ENCODE results near the gene ZNF281. TPM values are rescaled to one million over a fixed set of nuclear protein-coding genes. Genes with fewer than 3 reads are reported as not detected.

ZNF281 gene
- total RNA-seq, 1 experiment from 2014 or later, result 43.0 TPM

- H3K4me3 ChIP-seq (ENCODE audit: insufficient read depth, low read depth, low read length), result no peak overlapping the region
- no peaks in the 10 kb centered on the region for H3K27me3 ChIP-seq (ENCODE audit: control insufficient read depth, insufficient read depth, low read length)
- H3K36me3 ChIP-seq (replicated peaks; ENCODE audit: control insufficient read depth, insufficient read depth, low read length), result no peaks in the 10 kb centered on the region
- DNase-seq, result no peak
These were observed 21.0 kb downstream of the ZNF281 start for GRCh38 chr1:200388791-200389190.

- Histone ChIP-seq H3K4me3 (ENCODE audit: insufficient read depth, low read depth, low read length) (no peak overlapping the region), H3K36me3 (replicated peaks; ENCODE audit: control insufficient read depth, insufficient read depth, low read length) (no peaks in the 10 kb centered on the region), H3K27me3 (ENCODE audit: control insufficient read depth, insufficient read depth, low read length) (no peaks in the 10 kb centered on the region)
- no peak for DNase-seq
These were observed 23.4 kb downstream of the ZNF281 start for GRCh38 chr1:200386416-200386815.

- H3K36me3 ChIP-seq (replicated peaks; ENCODE audit: control insufficient read depth, insufficient read depth, low read length), result no peaks in the 10 kb centered on the region
- H3K27me3 ChIP-seq (ENCODE audit: control insufficient read depth, insufficient read depth, low read length), result no peaks in the 10 kb centered on the region
- H3K4me3 ChIP-seq (ENCODE audit: insufficient read depth, low read depth, low read length), result no peak overlapping the region
- no peak for DNase-seq
These were observed 24.9 kb downstream of the ZNF281 start for GRCh38 chr1:200384818-200385390.

GRCh38 chr1:200381256-200381984 is 28.4 kb downstream of the ZNF281 start:
- no peaks in the 10 kb centered on the region for H3K36me3 ChIP-seq (replicated peaks; ENCODE audit: control insufficient read depth, insufficient read depth, low read length)
- H3K27me3 ChIP-seq (ENCODE audit: control insufficient read depth, insufficient read depth, low read length), result no peaks in the 10 kb centered on the region
- no peak overlapping the region for H3K4me3 ChIP-seq (ENCODE audit: insufficient read depth, low read depth, low read length)
- DNase-seq, result no peak

- no peak for DNase-seq
- H3K36me3 ChIP-seq (replicated peaks; ENCODE audit: control insufficient read depth, insufficient read depth, low read length), result no peaks in the 10 kb centered on the region
- no peak overlapping the region for H3K4me3 ChIP-seq (ENCODE audit: insufficient read depth, low read depth, low read length)
- H3K27me3 ChIP-seq (ENCODE audit: control insufficient read depth, insufficient read depth, low read length), result no peaks in the 10 kb centered on the region
These were observed 29.2 kb downstream of the ZNF281 start for GRCh38 chr1:200380589-200381021.

GRCh38 chr1:200379940-200380588 is 29.8 kb downstream of the ZNF281 start:
- DNase-seq, result no peak
- no peaks in the 10 kb centered on the region for H3K36me3 ChIP-seq (replicated peaks; ENCODE audit: control insufficient read depth, insufficient read depth, low read length)
- no peaks in the 10 kb centered on the region for H3K27me3 ChIP-seq (ENCODE audit: control insufficient read depth, insufficient read depth, low read length)
- H3K4me3 ChIP-seq (ENCODE audit: insufficient read depth, low read depth, low read length), result no peak overlapping the region

- H3K4me3 ChIP-seq (ENCODE audit: insufficient read depth, low read depth, low read length), result no peak overlapping the region
- H3K36me3 ChIP-seq (replicated peaks; ENCODE audit: control insufficient read depth, insufficient read depth, low read length), result no peaks in the 10 kb centered on the region
- no peak for DNase-seq
- H3K27me3 ChIP-seq (ENCODE audit: control insufficient read depth, insufficient read depth, low read length), result no peaks in the 10 kb centered on the region
These were observed 30.4 kb downstream of the ZNF281 start for GRCh38 chr1:200379432-200379757.

GRCh38 chr1:200378096-200378495 is 31.7 kb downstream of the ZNF281 start:
- no peaks in the 10 kb centered on the region for H3K27me3 ChIP-seq (ENCODE audit: control insufficient read depth, insufficient read depth, low read length)
- no peak for DNase-seq
- H3K36me3 ChIP-seq (replicated peaks; ENCODE audit: control insufficient read depth, insufficient read depth, low read length), result no peaks in the 10 kb centered on the region
- H3K4me3 ChIP-seq (ENCODE audit: insufficient read depth, low read depth, low read length), result no peak overlapping the region

GRCh38 chr1:200376528-200376927 is 33.3 kb downstream of the ZNF281 start:
- H3K27me3 ChIP-seq (ENCODE audit: control insufficient read depth, insufficient read depth, low read length), result no peaks in the 10 kb centered on the region
- H3K36me3 ChIP-seq (replicated peaks; ENCODE audit: control insufficient read depth, insufficient read depth, low read length), result no peaks in the 10 kb centered on the region
- DNase-seq, result no peak
- no peak overlapping the region for H3K4me3 ChIP-seq (ENCODE audit: insufficient read depth, low read depth, low read length)

- Histone ChIP-seq H3K36me3 (replicated peaks; ENCODE audit: control insufficient read depth, insufficient read depth, low read length) (no peaks in the 10 kb centered on the region), H3K27me3 (ENCODE audit: control insufficient read depth, insufficient read depth, low read length) (no peaks in the 10 kb centered on the region), H3K4me3 (ENCODE audit: insufficient read depth, low read depth, low read length) (no peak overlapping the region)
- DNase-seq, result no peak
These were observed 35.1 kb downstream of the ZNF281 start for GRCh38 chr1:200374569-200375295.

GRCh38 chr1:200373811-200374231 is 36.0 kb downstream of the ZNF281 start:
- Histone ChIP-seq H3K36me3 (replicated peaks; ENCODE audit: control insufficient read depth, insufficient read depth, low read length) (no peaks in the 10 kb centered on the region), H3K27me3 (ENCODE audit: control insufficient read depth, insufficient read depth, low read length) (no peaks in the 10 kb centered on the region), H3K4me3 (ENCODE audit: insufficient read depth, low read depth, low read length) (peak overlapping the region; percentile 2)
- peak; percentile 37 for DNase-seq

GRCh38 chr1:200372885-200373181 is 37.0 kb downstream of the ZNF281 start:
- H3K36me3 ChIP-seq (replicated peaks; ENCODE audit: control insufficient read depth, insufficient read depth, low read length), result no peaks in the 10 kb centered on the region
- DNase-seq, result no peak
- no peaks in the 10 kb centered on the region for H3K27me3 ChIP-seq (ENCODE audit: control insufficient read depth, insufficient read depth, low read length)
- no peak overlapping the region for H3K4me3 ChIP-seq (ENCODE audit: insufficient read depth, low read depth, low read length)

- Histone ChIP-seq H3K4me3 (ENCODE audit: insufficient read depth, low read depth, low read length) (no peak overlapping the region), H3K36me3 (replicated peaks; ENCODE audit: control insufficient read depth, insufficient read depth, low read length) (no peaks in the 10 kb centered on the region), H3K27me3 (ENCODE audit: control insufficient read depth, insufficient read depth, low read length) (no peaks in the 10 kb centered on the region)
- no peak for DNase-seq
These were observed 37.5 kb downstream of the ZNF281 start for GRCh38 chr1:200372095-200372884.

GRCh38 chr1:200369706-200370105 is 40.1 kb downstream of the ZNF281 start:
- DNase-seq, result no peak

More at GRCh38 chr1:200369706-200370105, 40.1 kb downstream of the ZNF281 start:
- H3K27me3 ChIP-seq (ENCODE audit: control insufficient read depth, insufficient read depth, low read length), result no peaks in the 10 kb centered on the region
- peaks cover 4% of the 10 kb centered on the region; the same call in 1 of the 2 replicates for H3K36me3 ChIP-seq (replicated peaks; ENCODE audit: control insufficient read depth, insufficient read depth, low read length)
- H3K4me3 ChIP-seq (ENCODE audit: insufficient read depth, low read depth, low read length), result no peak overlapping the region

Data from H7 (cell line).